Liver (tissue), 9 donors: ENCODE measurements around the gene CFAP47. TPM values are rescaled to one million over a fixed set of nuclear protein-coding genes. Genes with fewer than 3 reads are reported as not detected.

Experiments
- DNase-seq: peaks from one replicate; pipeline ENCODE4 v3.0.0-alpha.2; 2017; ENCODE audit warnings: low spot score
- H3K27ac ChIP-seq, 2 donors: one replicate each; pipeline ENCODE4 v1.7.0; 2013; ENCODE audit warnings: inconsistent platforms in 2 of 2, low read length in 2 of 2, control low read depth in 1 of 2, low read depth in 1 of 2, mild to moderate bottlenecking in 1 of 2
- H3K27me3 ChIP-seq, 4 donors: one replicate each; pipeline versions ENCODE4 v1.6.1 to v1.7.0; 2013; ENCODE audit warnings: low read length in 3 of 4, inconsistent platforms in 1 of 4, mild to moderate bottlenecking in 1 of 4, moderate library complexity in 1 of 4; ENCODE audit not compliant: control insufficient read depth in 4 of 4, insufficient read depth in 4 of 4
- H3K36me3 ChIP-seq, 4 donors: one replicate each; pipeline versions ENCODE4 v1.6.1 to v1.7.0; 2013; ENCODE audit warnings: low read length in 3 of 4, mild to moderate bottlenecking in 3 of 4, low read depth in 1 of 4, moderate library complexity in 1 of 4; ENCODE audit not compliant: control insufficient read depth in 4 of 4, insufficient read depth in 3 of 4
- H3K4me1 ChIP-seq, 4 donors: one replicate each; pipeline versions ENCODE4 v1.6.1 to v1.7.0; 2013; ENCODE audit warnings: low read length in 3 of 4, mild to moderate bottlenecking in 3 of 4, moderate library complexity in 1 of 4; ENCODE audit not compliant: control insufficient read depth in 4 of 4, insufficient read depth in 4 of 4
- H3K4me3 ChIP-seq, 3 donors: one replicate each; pipeline versions ENCODE4 v1.6.1 to v1.7.0; 2013; ENCODE audit warnings: low read length in 3 of 3, control low read depth in 1 of 3, low read depth in 1 of 3, mild to moderate bottlenecking in 1 of 3
- H3K9ac ChIP-seq, 2 donors: one replicate each; pipeline ENCODE4 v1.7.0; 2013; ENCODE audit warnings: low read length in 2 of 2, mild to moderate bottlenecking in 2 of 2, moderate library complexity in 2 of 2, control low read depth in 1 of 2, low read depth in 1 of 2
- H3K9me3 ChIP-seq, 4 donors: one replicate each; pipeline versions ENCODE4 v1.6.1 to v1.7.0; 2013; ENCODE audit warnings: low read length in 3 of 4; ENCODE audit not compliant: control insufficient read depth in 4 of 4
- EGR1 ChIP-seq, 2 donors: IDR thresholded peaks; 2 replicates each; pipeline ENCODE4 v1.6.1; 2016 to 2018; ENCODE audit warnings: antibody characterized with exemption in 2 of 2, low read depth in 2 of 2
- FOXA2 ChIP-seq: IDR thresholded peaks from 2 replicates; pipeline ENCODE4 v1.6.1; 2016; ENCODE audit warnings: antibody characterized with exemption
- GABPA ChIP-seq, 2 donors: IDR thresholded peaks in 1 of 2; conservative IDR thresholded peaks in 1 of 2; 2 replicates each; pipeline ENCODE4 v1.6.1; 2016; ENCODE audit warnings: antibody characterized with exemption in 2 of 2, mild to moderate bottlenecking in 1 of 2, moderate library complexity in 1 of 2
- HNF4A ChIP-seq, 2 donors: conservative IDR thresholded peaks; 2 replicates each; pipeline ENCODE4 v1.6.1; 2016; ENCODE audit warnings: antibody characterized with exemption in 2 of 2, mild to moderate bottlenecking in 2 of 2
- HNF4G ChIP-seq: IDR thresholded peaks from 2 replicates; pipeline ENCODE4 v1.6.1; 2016; ENCODE audit warnings: antibody characterized with exemption
- JUND ChIP-seq, 2 donors: IDR thresholded peaks; 2 replicates each; pipeline ENCODE4 v1.6.1; 2016; ENCODE audit warnings: antibody characterized with exemption in 2 of 2
- NR2F2 ChIP-seq: IDR thresholded peaks from 2 replicates; pipeline ENCODE4 v1.6.1; 2016; ENCODE audit warnings: antibody characterized with exemption
- RAD21 ChIP-seq, 2 donors: IDR thresholded peaks; 2 replicates each; pipeline ENCODE4 v1.6.1; 2016; ENCODE audit warnings: antibody characterized with exemption in 2 of 2, mild to moderate bottlenecking in 2 of 2
- RXRA ChIP-seq, 2 donors: IDR thresholded peaks; 2 replicates each; pipeline ENCODE4 v1.6.1; 2017 to 2018; ENCODE audit warnings: antibody characterized with exemption in 2 of 2, mild to moderate bottlenecking in 1 of 2
- SP1 ChIP-seq: IDR thresholded peaks from 2 replicates; pipeline ENCODE4 v1.6.1; 2018; ENCODE audit warnings: antibody characterized with exemption, mild to moderate bottlenecking
- TAF1 ChIP-seq: conservative IDR thresholded peaks from 2 replicates; pipeline ENCODE4 v1.6.1; 2016; ENCODE audit warnings: antibody characterized with exemption, mild to moderate bottlenecking
- YY1 ChIP-seq: IDR thresholded peaks from 2 replicates; pipeline ENCODE4 v1.6.1; 2016; ENCODE audit warnings: antibody characterized with exemption, mild to moderate bottlenecking
- WGBS: extraction: QIAGEN DNeasy Blood & Tissue Kit; methylation state at CpG from one replicate; pipeline ENCODE4 v1.1.7; 2013; 5-methylcytosine and 5-hydroxymethylcytosine counted together
- polyA plus RNA-seq, 2 donors: library from polyadenylated mRNA; stranded (reverse) in 1 of 2; unstranded in 1 of 2; fragments of 200-250 nt in 1 of 2; fragments of >200 nt in 1 of 2; fragmentation: Nextera tagmentation in 1 of 2; extraction: Ambion mirVana in 1 of 2; gene quantifications; one replicate each; pipeline versions ENCODE4 v1.2.1 to v1.2.3, GENCODE V29; 2013 to 2015
- total RNA-seq, 2 donors: library from RNA; depleted of rRNA; stranded (reverse); fragments of >200 nt; gene quantifications; one replicate each; pipeline ENCODE4 v1.2.3, GENCODE V29; 2014
- TF ChIP-seq, protein P1 (sequence below): IDR thresholded peaks from 2 replicates; pipeline ENCODE4 v1.6.1; 2016; ENCODE audit warnings: antibody characterized with exemption
- TF ChIP-seq, protein P2 (sequence below): IDR thresholded peaks from 2 replicates; pipeline ENCODE4 v1.6.1; 2016; ENCODE audit warnings: antibody characterized with exemption
- TF ChIP-seq, protein P3 (sequence below): IDR thresholded peaks from 2 replicates; pipeline ENCODE4 v1.6.1; 2016; ENCODE audit warnings: antibody characterized with exemption
- TF ChIP-seq, protein P4 (sequence below): fragments of 150-350 bp; IDR thresholded peaks from 2 replicates; pipeline ENCODE4 v1.5.1; 2017; ENCODE audit warnings: improper control_type of control experiment, low read depth, low read length; ENCODE audit not compliant: missing input control
- donor health status: healthy.
- donor health status: healthy.
- donor health status: healthy.
- donor health status: healthy.
- donor health status: healthy.

The CFAP47 gene
- total and polyA plus RNA-seq, 4 donors: under 0.01 to 0.03 (median 0.01) TPM; not detected in 1

DNA sequence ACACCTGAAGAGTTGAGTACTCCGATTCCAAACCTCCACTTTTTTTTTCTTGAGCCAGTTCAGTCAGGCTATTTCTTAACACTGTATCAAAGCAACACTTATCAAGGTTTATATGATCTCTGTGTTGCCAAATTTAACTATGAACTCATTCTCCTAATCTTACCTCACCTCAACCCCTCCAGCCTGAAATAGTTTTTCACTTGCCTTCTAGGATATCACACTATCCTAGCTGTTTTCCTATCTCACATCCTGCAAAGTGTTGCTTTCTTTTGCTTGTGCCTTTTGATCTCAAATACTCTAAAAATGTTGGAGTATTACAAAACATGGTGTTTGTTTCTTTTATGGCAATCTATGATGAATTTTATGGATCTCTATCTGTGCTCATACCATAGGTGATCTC is 415.0 kb downstream of the CFAP47 start:
- no peaks in the 10 kb centered on the region for H3K4me1 ChIP-seq
- H3K9me3 ChIP-seq: no peaks in the 10 kb centered on the region
- H3K36me3 ChIP-seq: no peaks in the 10 kb centered on the region
- H3K27ac ChIP-seq: no peak overlapping the region
- H3K9ac ChIP-seq: no peak overlapping the region
- DNase-seq: no peak
- TF ChIP-seq RAD21 (IDR thresholded peaks at IDR 0.05): no peak
- TF ChIP-seq, protein P1, sequence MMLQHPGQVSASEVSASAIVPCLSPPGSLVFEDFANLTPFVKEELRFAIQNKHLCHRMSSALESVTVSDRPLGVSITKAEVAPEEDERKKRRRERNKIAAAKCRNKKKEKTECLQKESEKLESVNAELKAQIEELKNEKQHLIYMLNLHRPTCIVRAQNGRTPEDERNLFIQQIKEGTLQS: no peak
- TF ChIP-seq, protein P2, sequence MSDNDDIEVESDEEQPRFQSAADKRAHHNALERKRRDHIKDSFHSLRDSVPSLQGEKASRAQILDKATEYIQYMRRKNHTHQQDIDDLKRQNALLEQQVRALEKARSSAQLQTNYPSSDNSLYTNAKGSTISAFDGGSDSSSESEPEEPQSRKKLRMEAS: no peak
- no peak overlapping the region for H3K4me3 ChIP-seq
- WGBS: 90% methylated on average over 1 of the region's 1 CpG
- H3K27me3 ChIP-seq: no peaks in the 10 kb centered on the region

DNA sequence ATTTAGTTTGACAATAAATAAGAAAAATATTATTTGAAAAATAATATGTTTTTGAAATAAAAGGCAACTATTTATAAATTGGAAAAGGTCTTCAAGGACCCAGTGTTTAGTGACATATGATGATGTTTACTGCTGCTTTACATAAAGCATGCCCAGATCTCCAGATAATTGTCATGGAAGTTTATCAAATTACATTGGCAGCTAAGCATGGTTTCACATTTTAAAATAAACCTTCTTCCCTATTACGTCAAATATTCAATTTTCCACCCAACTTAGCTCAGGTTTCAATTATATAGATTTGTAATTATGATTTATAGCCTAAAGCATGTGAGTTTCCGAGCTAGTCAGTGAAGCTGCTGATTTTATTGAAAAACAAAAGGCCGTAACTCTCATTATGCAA is 417.2 kb downstream of the CFAP47 start:
- H3K36me3 ChIP-seq: no peaks in the 10 kb centered on the region
- TF ChIP-seq SP1: no peak
- no peak for TF ChIP-seq RAD21 (IDR thresholded peaks at IDR 0.05)
- no peak overlapping the region for H3K4me3 ChIP-seq
- no peak overlapping the region for H3K9ac ChIP-seq
- peaks cover 0 to 3% (median 0%) of the 10 kb centered on the region in 4 donors for H3K27me3 ChIP-seq
- 78% methylated on average over 3 of the region's 3 CpGs for WGBS
- H3K9me3 ChIP-seq: no peaks in the 10 kb centered on the region
- no peaks in the 10 kb centered on the region for H3K4me1 ChIP-seq
- no peak for DNase-seq
- no peak overlapping the region for H3K27ac ChIP-seq

DNA sequence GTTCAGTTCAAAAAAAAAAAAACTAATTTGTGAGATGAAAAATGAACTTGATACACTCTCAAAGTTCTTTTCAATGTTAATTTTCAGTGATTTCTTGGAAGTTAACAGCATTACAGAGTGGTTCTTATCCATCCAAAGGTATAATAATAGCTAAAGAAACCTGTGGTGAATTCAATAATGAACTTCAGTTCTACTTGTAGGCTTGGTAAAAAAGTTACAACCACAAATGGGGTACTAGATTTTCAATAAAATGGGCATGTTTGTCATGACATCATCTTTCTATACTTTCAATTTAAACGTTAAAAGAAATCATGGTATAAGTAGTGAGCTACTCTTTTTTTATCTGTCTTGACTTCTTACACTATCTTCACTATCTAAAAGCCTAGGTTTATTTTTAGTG is 424.8 kb downstream of the CFAP47 start:
- WGBS: 67% methylated on average over 1 of the region's 1 CpG
- Histone ChIP-seq H3K9ac (no peak overlapping the region), H3K27ac (no peak overlapping the region), H3K4me1 (no peaks in the 10 kb centered on the region), H3K27me3 (peaks cover 0 to 3% (median 0%) of the 10 kb centered on the region in 4 donors), H3K4me3 (no peak overlapping the region), H3K36me3 (no peaks in the 10 kb centered on the region), H3K9me3 (no peaks in the 10 kb centered on the region)
- TF ChIP-seq FOXA2: no peak
- TF ChIP-seq GABPA (IDR thresholded peaks at IDR 0.05 in 1 of 2, conservative IDR thresholded peaks at IDR 0.05 in 1 of 2): no peak
- no peak for TF ChIP-seq HNF4A (conservative IDR thresholded peaks at IDR 0.05)
- no peak for DNase-seq

DNA sequence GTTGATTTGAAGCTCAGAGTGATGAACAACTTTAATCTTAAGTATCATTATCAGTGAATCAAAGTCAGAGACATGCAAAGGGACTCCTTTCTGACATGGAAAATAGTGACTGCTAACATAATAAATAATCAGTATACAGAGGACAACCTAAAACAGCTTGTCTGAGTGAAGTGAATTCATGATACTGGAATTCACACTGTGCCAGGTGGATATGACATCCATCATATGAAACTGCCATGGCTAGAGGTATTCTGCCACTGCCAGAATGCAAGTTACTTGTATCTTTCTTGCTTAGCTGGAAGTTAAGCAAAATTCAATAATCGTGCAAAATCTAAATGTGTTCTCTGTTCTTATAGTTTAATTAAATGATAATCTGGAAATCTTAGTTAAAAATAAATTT is 429.0 kb downstream of the CFAP47 start:
- Histone ChIP-seq H3K9me3 (no peaks in the 10 kb centered on the region), H3K27me3 (no peaks in the 10 kb centered on the region), H3K36me3 (no peaks in the 10 kb centered on the region), H3K9ac (no peak overlapping the region), H3K4me3 (no peak overlapping the region), H3K4me1 (no peaks in the 10 kb centered on the region), H3K27ac (no peak overlapping the region)
- DNase-seq: no peak
- no peak for TF ChIP-seq NR2F2
- TF ChIP-seq, protein P3, sequence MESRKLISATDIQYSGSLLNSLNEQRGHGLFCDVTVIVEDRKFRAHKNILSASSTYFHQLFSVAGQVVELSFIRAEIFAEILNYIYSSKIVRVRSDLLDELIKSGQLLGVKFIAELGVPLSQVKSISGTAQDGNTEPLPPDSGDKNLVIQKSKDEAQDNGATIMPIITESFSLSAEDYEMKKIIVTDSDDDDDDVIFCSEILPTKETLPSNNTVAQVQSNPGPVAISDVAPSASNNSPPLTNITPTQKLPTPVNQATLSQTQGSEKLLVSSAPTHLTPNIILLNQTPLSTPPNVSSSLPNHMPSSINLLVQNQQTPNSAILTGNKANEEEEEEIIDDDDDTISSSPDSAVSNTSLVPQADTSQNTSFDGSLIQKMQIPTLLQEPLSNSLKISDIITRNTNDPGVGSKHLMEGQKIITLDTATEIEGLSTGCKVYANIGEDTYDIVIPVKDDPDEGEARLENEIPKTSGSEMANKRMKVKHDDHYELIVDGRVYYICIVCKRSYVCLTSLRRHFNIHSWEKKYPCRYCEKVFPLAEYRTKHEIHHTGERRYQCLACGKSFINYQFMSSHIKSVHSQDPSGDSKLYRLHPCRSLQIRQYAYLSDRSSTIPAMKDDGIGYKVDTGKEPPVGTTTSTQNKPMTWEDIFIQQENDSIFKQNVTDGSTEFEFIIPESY: no peak
- no peak for TF ChIP-seq EGR1 (IDR thresholded peaks at IDR 0.05; ENCODE audit: low read depth in 2 of 2)
- no peak for TF ChIP-seq SP1
- TF ChIP-seq RXRA (IDR thresholded peaks at IDR 0.05): no peak
- TF ChIP-seq JUND (IDR thresholded peaks at IDR 0.05): no peak
- TF ChIP-seq, protein P4, sequence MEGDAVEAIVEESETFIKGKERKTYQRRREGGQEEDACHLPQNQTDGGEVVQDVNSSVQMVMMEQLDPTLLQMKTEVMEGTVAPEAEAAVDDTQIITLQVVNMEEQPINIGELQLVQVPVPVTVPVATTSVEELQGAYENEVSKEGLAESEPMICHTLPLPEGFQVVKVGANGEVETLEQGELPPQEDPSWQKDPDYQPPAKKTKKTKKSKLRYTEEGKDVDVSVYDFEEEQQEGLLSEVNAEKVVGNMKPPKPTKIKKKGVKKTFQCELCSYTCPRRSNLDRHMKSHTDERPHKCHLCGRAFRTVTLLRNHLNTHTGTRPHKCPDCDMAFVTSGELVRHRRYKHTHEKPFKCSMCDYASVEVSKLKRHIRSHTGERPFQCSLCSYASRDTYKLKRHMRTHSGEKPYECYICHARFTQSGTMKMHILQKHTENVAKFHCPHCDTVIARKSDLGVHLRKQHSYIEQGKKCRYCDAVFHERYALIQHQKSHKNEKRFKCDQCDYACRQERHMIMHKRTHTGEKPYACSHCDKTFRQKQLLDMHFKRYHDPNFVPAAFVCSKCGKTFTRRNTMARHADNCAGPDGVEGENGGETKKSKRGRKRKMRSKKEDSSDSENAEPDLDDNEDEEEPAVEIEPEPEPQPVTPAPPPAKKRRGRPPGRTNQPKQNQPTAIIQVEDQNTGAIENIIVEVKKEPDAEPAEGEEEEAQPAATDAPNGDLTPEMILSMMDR: no peak
- TF ChIP-seq TAF1: no peak
- no peak for TF ChIP-seq YY1
- TF ChIP-seq HNF4G: no peak
- 84% methylated on average over 1 of the region's 1 CpG for WGBS
